ENCODE data around the gene NTN4. TPM values are rescaled to one million over a fixed set of nuclear protein-coding genes. Genes with fewer than 3 reads are reported as not detected.

NTN4 gene
- polyA plus RNA-seq, 1 experiment: 582 TPM

- DNase-seq (ENCODE audit: low read depth): no peak
- TF ChIP-seq, protein P1, sequence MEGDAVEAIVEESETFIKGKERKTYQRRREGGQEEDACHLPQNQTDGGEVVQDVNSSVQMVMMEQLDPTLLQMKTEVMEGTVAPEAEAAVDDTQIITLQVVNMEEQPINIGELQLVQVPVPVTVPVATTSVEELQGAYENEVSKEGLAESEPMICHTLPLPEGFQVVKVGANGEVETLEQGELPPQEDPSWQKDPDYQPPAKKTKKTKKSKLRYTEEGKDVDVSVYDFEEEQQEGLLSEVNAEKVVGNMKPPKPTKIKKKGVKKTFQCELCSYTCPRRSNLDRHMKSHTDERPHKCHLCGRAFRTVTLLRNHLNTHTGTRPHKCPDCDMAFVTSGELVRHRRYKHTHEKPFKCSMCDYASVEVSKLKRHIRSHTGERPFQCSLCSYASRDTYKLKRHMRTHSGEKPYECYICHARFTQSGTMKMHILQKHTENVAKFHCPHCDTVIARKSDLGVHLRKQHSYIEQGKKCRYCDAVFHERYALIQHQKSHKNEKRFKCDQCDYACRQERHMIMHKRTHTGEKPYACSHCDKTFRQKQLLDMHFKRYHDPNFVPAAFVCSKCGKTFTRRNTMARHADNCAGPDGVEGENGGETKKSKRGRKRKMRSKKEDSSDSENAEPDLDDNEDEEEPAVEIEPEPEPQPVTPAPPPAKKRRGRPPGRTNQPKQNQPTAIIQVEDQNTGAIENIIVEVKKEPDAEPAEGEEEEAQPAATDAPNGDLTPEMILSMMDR (IDR thresholded peaks at IDR 0.05; ENCODE audit: insufficient read depth, low read depth, low read length): no peak
- H3K36me3 ChIP-seq (ENCODE audit: control insufficient read depth, insufficient read depth, low read length): no peaks in the 10 kb centered on the region
- no peaks in the 10 kb centered on the region for H3K27me3 ChIP-seq (ENCODE audit: control insufficient read depth, insufficient read depth, low read length)
- CTCF ChIA-PET: interaction anchor here (2.3 kb wide), 1 partner anchor 10 kb away, joined by 10 read pairs; no protein-coding TSS in a partner anchor
- POLR2A ChIA-PET: no interaction called here
- no peak overlapping the region for H3K4me3 ChIP-seq (ENCODE audit: low read depth, low read length)
Observed at GRCh38 chr12:95614390-95614982, 176.1 kb downstream of the NTN4 start.

GRCh38 chr12:95613021-95613420, 177.5 kb downstream of the NTN4 start:
- no peak for DNase-seq (ENCODE audit: low read depth)
- ChIA-PET CTCF (interaction anchor here (1.8 kb wide), 1 partner anchor 197 kb away, joined by 5 read pairs; no protein-coding TSS in a partner anchor), POLR2A (no interaction called here)
- Histone ChIP-seq H3K27me3 (ENCODE audit: control insufficient read depth, insufficient read depth, low read length) (no peaks in the 10 kb centered on the region), H3K36me3 (ENCODE audit: control insufficient read depth, insufficient read depth, low read length) (no peaks in the 10 kb centered on the region), H3K4me3 (ENCODE audit: low read depth, low read length) (no peak overlapping the region)
- TF ChIP-seq, protein P1 (IDR thresholded peaks at IDR 0.05; ENCODE audit: insufficient read depth, low read depth, low read length): no peak

DNA sequence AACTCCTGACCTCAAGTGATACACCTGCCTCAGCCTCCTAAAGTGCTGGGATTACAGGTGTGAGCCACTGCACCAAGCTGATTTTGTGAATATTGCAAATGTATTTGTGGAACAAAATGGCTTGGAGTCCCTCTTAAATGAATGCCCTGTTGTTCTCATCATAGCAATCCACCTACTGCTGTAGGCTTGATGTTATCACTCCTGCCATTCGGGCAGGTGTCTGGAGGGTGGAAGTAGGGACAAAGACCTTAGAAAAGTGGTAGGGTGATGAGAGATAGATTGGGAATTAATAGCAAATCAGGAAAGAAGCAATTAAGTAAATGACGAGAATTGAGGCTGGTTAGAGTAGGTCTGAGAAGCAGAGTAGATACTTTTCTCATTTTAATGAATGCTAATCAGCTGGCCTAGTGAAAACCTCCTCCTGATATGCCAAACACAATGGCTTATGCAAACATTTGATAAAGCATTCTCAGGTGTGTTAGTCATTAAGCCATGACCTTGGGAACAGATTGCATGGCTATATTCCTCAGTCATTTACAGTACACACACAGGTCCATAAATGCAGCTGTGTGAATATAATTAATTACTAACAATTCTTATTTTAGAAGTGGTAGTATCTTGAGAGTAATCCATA, 178.8 kb downstream of the NTN4 start:
- H3K36me3 ChIP-seq (ENCODE audit: control insufficient read depth, insufficient read depth, low read length): no peaks in the 10 kb centered on the region
- H3K4me3 ChIP-seq (ENCODE audit: low read depth, low read length): no peak overlapping the region
- ChIA-PET CTCF (no interaction called here), POLR2A (no interaction called here)
- no peaks in the 10 kb centered on the region for H3K27me3 ChIP-seq (ENCODE audit: control insufficient read depth, insufficient read depth, low read length)
- TF ChIP-seq, protein P1 (IDR thresholded peaks at IDR 0.05; ENCODE audit: insufficient read depth, low read depth, low read length): no peak
- DNase-seq (ENCODE audit: low read depth): no peak

DNA sequence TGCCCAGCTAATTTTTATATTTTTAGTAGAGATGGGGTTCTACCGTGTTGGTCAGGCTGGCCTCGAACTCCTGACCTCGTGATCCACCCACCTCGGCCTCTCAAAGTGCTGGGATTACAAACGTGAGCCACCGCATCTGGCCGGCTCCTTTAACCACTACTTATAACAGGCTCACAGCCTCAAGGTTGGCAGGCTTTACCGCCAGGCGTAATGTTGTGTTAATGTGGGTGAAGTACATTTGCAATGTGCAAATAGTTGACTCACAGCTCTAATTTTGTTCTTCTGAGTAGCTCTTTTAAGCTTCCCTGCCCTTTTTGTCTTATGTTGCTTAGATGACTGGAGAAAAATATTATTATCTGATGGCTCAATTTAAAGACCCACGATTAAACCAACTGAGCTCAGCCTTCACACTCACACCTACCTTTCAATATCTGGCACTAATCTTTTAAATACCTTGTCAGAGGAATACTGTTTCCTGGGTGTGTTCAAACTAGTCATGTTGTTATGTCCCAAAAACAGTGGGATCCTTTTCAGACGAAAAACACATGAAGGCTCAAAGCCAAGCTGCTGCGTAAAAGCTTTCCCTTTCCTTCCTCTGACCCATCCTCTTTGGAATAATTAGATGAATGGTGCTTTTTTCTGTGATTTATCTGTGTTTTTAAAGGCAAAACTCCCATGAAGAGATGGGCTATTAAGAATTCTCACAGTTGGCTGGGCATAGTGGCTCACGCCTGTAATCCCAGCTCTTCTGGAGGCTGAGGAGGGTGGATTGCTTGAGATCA, 182.1 kb downstream of the NTN4 start:
- CTCF ChIA-PET: interaction anchor here (1.1 to 2.3 kb wide), 4 partner anchors 12 to 206 kb away, joined by 3 to 8 read pairs (median 4); no protein-coding TSS in a partner anchor
- no peak overlapping the region for H3K4me3 ChIP-seq (ENCODE audit: low read depth, low read length)
- POLR2A ChIA-PET: no interaction called here

More for the DNA sequence above, 182.1 kb downstream of the NTN4 start:
- TF ChIP-seq, protein P1 (IDR thresholded peaks at IDR 0.05; ENCODE audit: insufficient read depth, low read depth, low read length): no peak
- H3K27me3 ChIP-seq (ENCODE audit: control insufficient read depth, insufficient read depth, low read length): no peaks in the 10 kb centered on the region
- no peaks in the 10 kb centered on the region for H3K36me3 ChIP-seq (ENCODE audit: control insufficient read depth, insufficient read depth, low read length)
- DNase-seq (ENCODE audit: low read depth): peak; percentile 77

Small RNA genes lying within 50 kb of the gene (small RNA-seq; reads per million reads assigned to genes)
- gene RF00019 (ENCODE audit: insufficient read length, low read depth, low replicate concordance): not detected
- gene RNU6-247P (ENCODE audit: insufficient read length, low read depth, low replicate concordance): not detected

Other genes starting within 250 kb of the NTN4 start
- 1.2 and 1.7 TPM in 2 replicates for gene USP44, start 239.3 kb downstream of the NTN4 start, polyA plus RNA-seq (2011; rRNA removed)
- gene SNRPF, start 68.2 kb upstream of the NTN4 start, polyA plus RNA-seq (2011; rRNA removed): 8.9 and 11.1 TPM in 2 replicates
- not detected in 2 replicates for gene CCDC38, start 151.8 kb upstream of the NTN4 start, polyA plus RNA-seq (2011; rRNA removed)
- gene AMDHD1, start 152.6 kb upstream of the NTN4 start, polyA plus RNA-seq (2011; rRNA removed): 0.09 TPM in 2 replicates
- 0.12 and 0.15 TPM in 2 replicates for gene HAL, start 205.6 kb upstream of the NTN4 start, polyA plus RNA-seq (2011; rRNA removed)
- gene LTA4H, start 244.8 kb upstream of the NTN4 start, polyA plus RNA-seq (2011; rRNA removed): 35.1 and 60.7 TPM in 2 replicates